ENCODE data around the gene ARHGEF12.

Gene ARHGEF12

DNA sequence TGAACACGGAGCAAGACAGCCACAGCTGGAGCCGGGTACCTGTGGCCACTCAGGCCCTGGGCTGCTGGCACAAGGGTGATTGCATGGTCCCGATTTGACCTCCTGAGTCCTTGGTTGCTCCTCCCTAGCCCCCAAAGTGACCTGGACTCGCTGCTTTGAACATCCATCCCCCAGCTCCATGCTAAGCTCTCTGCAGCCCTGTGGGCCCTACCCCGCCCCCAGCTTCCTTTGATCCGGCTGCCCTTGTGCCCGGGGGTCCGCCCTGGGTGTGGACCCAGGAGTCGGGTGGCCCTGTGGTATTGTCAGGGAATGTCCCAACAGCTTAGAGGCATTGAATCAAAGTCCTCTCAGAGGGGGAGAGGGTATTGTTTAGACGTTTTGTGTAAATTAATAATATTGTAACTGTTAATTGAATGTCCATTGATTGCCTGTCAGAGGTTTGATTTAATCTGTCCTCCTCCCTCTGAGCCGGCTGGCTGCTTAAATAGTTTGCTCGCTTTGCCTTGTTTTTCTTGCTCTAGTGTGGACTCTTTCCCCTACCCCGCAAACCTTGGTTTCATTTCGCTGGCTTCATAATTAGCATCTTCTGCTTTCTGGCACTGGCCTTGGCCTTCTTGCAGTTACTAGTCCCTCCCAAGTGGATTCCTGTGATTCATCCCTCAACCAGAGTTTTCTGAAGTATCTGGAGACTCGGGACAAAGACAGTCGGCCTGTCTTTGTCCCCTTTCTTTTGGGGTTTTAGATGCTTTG lies 196.0 kb downstream of the ARHGEF12 start:
- no peak for TF ChIP-seq EZH2phosphoT487 (IDR thresholded peaks at IDR 0.05; ENCODE audit: low read depth)
- TF ChIP-seq, protein P1, sequence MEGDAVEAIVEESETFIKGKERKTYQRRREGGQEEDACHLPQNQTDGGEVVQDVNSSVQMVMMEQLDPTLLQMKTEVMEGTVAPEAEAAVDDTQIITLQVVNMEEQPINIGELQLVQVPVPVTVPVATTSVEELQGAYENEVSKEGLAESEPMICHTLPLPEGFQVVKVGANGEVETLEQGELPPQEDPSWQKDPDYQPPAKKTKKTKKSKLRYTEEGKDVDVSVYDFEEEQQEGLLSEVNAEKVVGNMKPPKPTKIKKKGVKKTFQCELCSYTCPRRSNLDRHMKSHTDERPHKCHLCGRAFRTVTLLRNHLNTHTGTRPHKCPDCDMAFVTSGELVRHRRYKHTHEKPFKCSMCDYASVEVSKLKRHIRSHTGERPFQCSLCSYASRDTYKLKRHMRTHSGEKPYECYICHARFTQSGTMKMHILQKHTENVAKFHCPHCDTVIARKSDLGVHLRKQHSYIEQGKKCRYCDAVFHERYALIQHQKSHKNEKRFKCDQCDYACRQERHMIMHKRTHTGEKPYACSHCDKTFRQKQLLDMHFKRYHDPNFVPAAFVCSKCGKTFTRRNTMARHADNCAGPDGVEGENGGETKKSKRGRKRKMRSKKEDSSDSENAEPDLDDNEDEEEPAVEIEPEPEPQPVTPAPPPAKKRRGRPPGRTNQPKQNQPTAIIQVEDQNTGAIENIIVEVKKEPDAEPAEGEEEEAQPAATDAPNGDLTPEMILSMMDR (IDR thresholded peaks at IDR 0.05; ENCODE audit: low read depth, low read length): no peak
- Histone ChIP-seq H2AFZ (ENCODE audit: low read depth, low read length) (no peak overlapping the region), H3K27me3 (ENCODE audit: low read depth, low read length) (peaks cover 37% of the 10 kb centered on the region), H3K9ac (ENCODE audit: low read length) (no peak overlapping the region), H3K4me2 (ENCODE audit: low read length) (no peak overlapping the region), H3K4me1 (ENCODE audit: low read length) (peaks cover 8% of the 10 kb centered on the region), H4K20me1 (ENCODE audit: insufficient read depth, low read length) (no peaks in the 10 kb centered on the region), H3K79me2 (ENCODE audit: low read length) (no peaks in the 10 kb centered on the region), H3K27ac (ENCODE audit: low read length) (no peak overlapping the region), H3K9me3 (ENCODE audit: insufficient read depth, low read length) (no peaks in the 10 kb centered on the region), H3K4me3 (ENCODE audit: low read length) (no peak overlapping the region), H3K36me3 (replicated peaks; ENCODE audit: low read depth, low read length) (no peaks in the 10 kb centered on the region)

DNA sequence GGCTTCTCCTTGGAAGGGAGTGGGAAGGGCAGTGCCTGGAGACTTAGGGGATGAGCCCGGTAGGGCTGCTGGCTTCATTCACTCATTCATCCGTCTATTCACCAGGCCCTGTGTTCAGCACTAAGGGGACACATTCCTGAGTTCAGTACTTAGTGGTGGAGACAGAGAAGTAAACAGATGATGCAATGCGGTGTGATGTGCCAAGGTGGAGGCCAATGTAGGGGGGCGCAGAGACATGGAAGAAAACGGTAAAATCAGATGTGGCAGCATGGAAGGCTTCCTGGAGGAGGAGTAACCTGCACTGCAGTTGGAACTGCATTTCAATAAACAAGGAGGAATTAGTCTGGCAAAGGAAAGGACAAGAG lies 196.6 kb downstream of the ARHGEF12 start:
- Histone ChIP-seq H3K36me3 (replicated peaks; ENCODE audit: low read depth, low read length) (no peaks in the 10 kb centered on the region), H3K27ac (ENCODE audit: low read length) (no peak overlapping the region), H3K9ac (ENCODE audit: low read length) (no peak overlapping the region), H3K9me3 (ENCODE audit: insufficient read depth, low read length) (no peaks in the 10 kb centered on the region), H2AFZ (ENCODE audit: low read depth, low read length) (no peak overlapping the region), H3K4me1 (ENCODE audit: low read length) (peaks cover 8% of the 10 kb centered on the region), H4K20me1 (ENCODE audit: insufficient read depth, low read length) (no peaks in the 10 kb centered on the region), H3K79me2 (ENCODE audit: low read length) (no peaks in the 10 kb centered on the region), H3K4me2 (ENCODE audit: low read length) (no peak overlapping the region), H3K4me3 (ENCODE audit: low read length) (no peak overlapping the region), H3K27me3 (ENCODE audit: low read depth, low read length) (peaks cover 37% of the 10 kb centered on the region)
- TF ChIP-seq EZH2phosphoT487 (IDR thresholded peaks at IDR 0.05; ENCODE audit: low read depth): no peak
- TF ChIP-seq, protein P1 (IDR thresholded peaks at IDR 0.05; ENCODE audit: low read depth, low read length): no peak

DNA sequence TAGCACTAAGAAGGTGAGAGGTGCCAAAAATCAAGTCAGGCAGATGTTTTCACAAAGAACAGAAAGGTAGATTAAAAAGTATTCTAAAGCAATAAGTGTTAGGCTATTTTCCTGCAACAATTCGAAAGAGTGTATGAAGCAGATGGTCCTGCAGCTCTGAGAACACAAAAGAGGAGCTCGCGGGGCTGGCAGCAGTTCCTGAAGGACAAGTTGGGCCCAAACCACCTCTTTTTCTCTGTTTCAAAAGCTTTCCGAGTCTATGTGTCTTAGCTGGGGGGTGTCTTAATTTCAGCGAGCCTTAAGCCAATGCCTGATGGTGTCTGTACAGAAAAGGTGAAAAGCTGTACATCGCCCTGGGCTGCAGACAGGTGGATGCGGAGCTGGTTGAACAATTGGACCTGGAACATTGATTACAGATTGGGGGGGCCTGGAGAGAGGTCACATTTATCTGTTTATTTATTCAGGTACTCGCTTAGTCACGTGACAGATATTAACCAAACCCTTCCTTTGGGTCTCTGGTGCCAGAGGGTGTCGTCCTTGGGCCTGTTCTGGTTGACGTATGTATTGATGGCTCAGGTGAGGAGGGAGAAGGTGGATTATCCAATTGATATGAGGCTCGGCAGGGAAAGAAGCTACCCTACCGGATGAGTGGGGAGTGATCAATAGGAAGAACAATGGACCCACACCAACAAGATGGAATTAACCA lies 200.0 kb downstream of the ARHGEF12 start:
- H3K79me2 ChIP-seq (ENCODE audit: low read length): no peaks in the 10 kb centered on the region

DNA sequence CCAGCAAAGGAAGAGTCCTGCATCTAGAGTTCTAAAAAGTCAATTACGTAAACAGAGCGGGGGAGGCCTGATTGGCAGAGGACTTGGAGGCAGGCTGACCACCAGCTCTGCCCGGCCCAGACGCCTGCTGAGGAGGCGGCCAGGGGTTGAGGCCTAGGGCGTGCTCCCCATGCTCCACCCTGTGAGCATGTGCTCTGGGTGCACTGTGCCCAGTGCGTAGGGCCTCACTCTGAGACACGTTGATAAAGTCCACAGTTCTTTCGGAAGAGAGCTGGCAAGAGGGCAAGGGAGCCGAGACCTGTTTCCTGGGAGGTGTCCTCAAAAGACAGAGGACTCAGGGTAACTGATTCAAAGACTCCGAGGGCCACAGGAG lies 200.6 kb downstream of the ARHGEF12 start:
- peaks cover 23% of the 10 kb centered on the region for H3K27me3 ChIP-seq (ENCODE audit: low read depth, low read length)
- no peak overlapping the region for H2AFZ ChIP-seq (ENCODE audit: low read depth, low read length)

More for the DNA sequence above, 200.0 kb downstream of the ARHGEF12 start:
- no peak overlapping the region for H3K9ac ChIP-seq (ENCODE audit: low read length)
- no peaks in the 10 kb centered on the region for H4K20me1 ChIP-seq (ENCODE audit: insufficient read depth, low read length)
- no peaks in the 10 kb centered on the region for H3K36me3 ChIP-seq (replicated peaks; ENCODE audit: low read depth, low read length)
- H3K4me3 ChIP-seq (ENCODE audit: low read length): no peak overlapping the region
- H3K9me3 ChIP-seq (ENCODE audit: insufficient read depth, low read length): no peaks in the 10 kb centered on the region
- H3K27ac ChIP-seq (ENCODE audit: low read length): no peak overlapping the region
- TF ChIP-seq EZH2phosphoT487 (IDR thresholded peaks at IDR 0.05; ENCODE audit: low read depth): no peak
- TF ChIP-seq, protein P1 (IDR thresholded peaks at IDR 0.05; ENCODE audit: low read depth, low read length): no peak
- H3K4me2 ChIP-seq (ENCODE audit: low read length): no peak overlapping the region
- H3K4me1 ChIP-seq (ENCODE audit: low read length): peaks cover 1% of the 10 kb centered on the region
- peaks cover 23% of the 10 kb centered on the region for H3K27me3 ChIP-seq (ENCODE audit: low read depth, low read length)
- no peak overlapping the region for H2AFZ ChIP-seq (ENCODE audit: low read depth, low read length)

More for the DNA sequence above, 200.6 kb downstream of the ARHGEF12 start:
- Histone ChIP-seq H3K27ac (ENCODE audit: low read length) (no peak overlapping the region), H3K79me2 (ENCODE audit: low read length) (no peaks in the 10 kb centered on the region), H3K4me2 (ENCODE audit: low read length) (no peak overlapping the region), H3K9me3 (ENCODE audit: insufficient read depth, low read length) (no peaks in the 10 kb centered on the region), H3K36me3 (replicated peaks; ENCODE audit: low read depth, low read length) (no peaks in the 10 kb centered on the region), H3K4me1 (ENCODE audit: low read length) (no peaks in the 10 kb centered on the region), H3K9ac (ENCODE audit: low read length) (no peak overlapping the region), H3K4me3 (ENCODE audit: low read length) (no peak overlapping the region), H4K20me1 (ENCODE audit: insufficient read depth, low read length) (no peaks in the 10 kb centered on the region)
- TF ChIP-seq, protein P1 (IDR thresholded peaks at IDR 0.05; ENCODE audit: low read depth, low read length): no peak
- no peak for TF ChIP-seq EZH2phosphoT487 (IDR thresholded peaks at IDR 0.05; ENCODE audit: low read depth)

Measured in OCI-LY3 (cell line).